HCT116 (cell line): ENCODE measurements around the gene TCEANC. TPM values are rescaled to one million over a fixed set of nuclear protein-coding genes. Genes with fewer than 3 reads are reported as not detected.

Experiments used
- ATAC-seq: fragments of 200-7000 bp; cut with Tn5 transposase; 2 replicates; pipeline ENCODE4 v1.9.1; 2020; ENCODE audit warnings: mild to moderate bottlenecking, moderate library complexity
- BruUV-seq: library from RNA; stranded (reverse); fragments of 400-500 nt; replicated peaks from 2 replicates; lab custom pipeline; 2021; lab: Mats Ljungman, UMichigan
- CTCF ChIA-PET: fragments of 300-600 bp; sonication (Branson Sonifier 250); formaldehyde crosslinking; loops from one replicate; lab custom pipeline; 2021; ENCODE audit warnings: antibody characterized with exemption; lab: Charles Lee
- POLR2A ChIA-PET: fragments of 300-600, 350-600 bp; sonication (Branson Sonifier 250); formaldehyde crosslinking; loops from one replicate; lab custom pipeline; 2021; ENCODE audit warnings: antibody characterized with exemption; lab: Charles Lee
- RAD21 ChIA-PET, 2 experiments: fragments of 300-600 bp; sonication (Branson Sonifier 250); formaldehyde crosslinking; loops; one replicate each; lab custom pipeline; 2023; ENCODE audit warnings: low total read pairs in 2 of 2; ENCODE audit not compliant: uncharacterized antibody in 2 of 2, unreplicated experiment in 2 of 2, low non-redundant PET in 1 of 2; lab: Charles Lee
- DNase-seq: peaks from one replicate; pipeline ENCODE4 v3.0.0-alpha.2; 2010; ENCODE audit warnings: low read depth, low spot score
- H2AFZ ChIP-seq: fragments of 200-600 bp; shearing (Covaris generic), sonication (generic); 2 replicates; pipeline ENCODE4 v1.6.1; 2017; ENCODE audit warnings: low read depth, mixed run types, mixed read lengths, antibody characterized with exemption, low read length; ENCODE audit not compliant: poor library complexity, severe bottlenecking
- H3K27ac ChIP-seq: 2 replicates; pipeline ENCODE4 v1.5.1; 2012; ENCODE audit warnings: low read depth, low read length
- H3K27me3 ChIP-seq: fragments of 200-600 bp; sonication (generic); 2 replicates; pipeline ENCODE4 v1.6.1; 2016; ENCODE audit warnings: mixed run types, low read length, mixed read lengths; ENCODE audit not compliant: insufficient read depth
- H3K36me3 ChIP-seq, 2 experiments: fragments of 200-500 bp in 1 of 2; fragments of 200-600 bp in 1 of 2; sonication (Bioruptor generic) in 1 of 2; sonication (generic) in 1 of 2; 2 replicates each; pipeline versions ENCODE4 v1.5.1 to v1.6.1; 2014 to 2016; ENCODE audit warnings: low read length in 2 of 2, inconsistent platforms in 1 of 2, mixed read lengths in 1 of 2, mixed run types in 1 of 2; ENCODE audit not compliant: insufficient read depth in 2 of 2, control insufficient read depth in 1 of 2
- H3K4me1 ChIP-seq, 2 experiments: fragments of 200-600 bp in 1 of 2; sonication (generic) in 1 of 2; 2 replicates each; pipeline versions ENCODE4 v1.5.1 to v1.6.1; 2012 to 2017; ENCODE audit warnings: low read length in 2 of 2, inconsistent platforms in 1 of 2, mild to moderate bottlenecking in 1 of 2, mixed read lengths in 1 of 2, mixed run types in 1 of 2, moderate library complexity in 1 of 2; ENCODE audit not compliant: insufficient read depth in 2 of 2, control insufficient read depth in 1 of 2
- H3K4me2 ChIP-seq: fragments of 200-600 bp; sonication (generic); 2 replicates; pipeline ENCODE4 v1.6.1; 2017; ENCODE audit warnings: mixed run types, low read length, mixed read lengths
- H3K4me3 ChIP-seq, 2 experiments: fragments of 200-600 bp in 1 of 2; sonication (generic) in 1 of 2; replicated peaks in 1 of 2; 2 replicates each; pipeline ENCODE4 v1.5.1; 2011 to 2016; ENCODE audit warnings: low read length in 2 of 2, control low read depth in 1 of 2, low read depth in 1 of 2, mild to moderate bottlenecking in 1 of 2, mixed read lengths in 1 of 2, mixed run types in 1 of 2
- H3K79me2 ChIP-seq: fragments of 200-600 bp; sonication (generic); 2 replicates; pipeline ENCODE4 v1.6.1; 2017; ENCODE audit warnings: mild to moderate bottlenecking, mixed run types, low read length, moderate library complexity, mixed read lengths; ENCODE audit not compliant: insufficient read depth
- H3K9ac ChIP-seq: fragments of 200-600 bp; sonication (generic); 2 replicates; pipeline ENCODE4 v1.6.1; 2016; ENCODE audit warnings: low read length, mixed read lengths
- H3K9me2 ChIP-seq: fragments of 200-600 bp; sonication (generic), shearing (Covaris generic); 2 replicates; pipeline ENCODE4 v1.6.1; 2017; ENCODE audit warnings: mixed run types, mild to moderate bottlenecking, moderate library complexity; ENCODE audit not compliant: insufficient read depth
- H3K9me3 ChIP-seq, 2 experiments: fragments of 200-500 bp in 1 of 2; fragments of 200-600 bp in 1 of 2; sonication (Bioruptor generic) in 1 of 2; sonication (generic) in 1 of 2; 2 replicates each; pipeline ENCODE4 v1.6.1; 2014 to 2017; ENCODE audit warnings: low read length in 2 of 2, mixed read lengths in 2 of 2, inconsistent platforms in 1 of 2, low read depth in 1 of 2, mild to moderate bottlenecking in 1 of 2, mixed run types in 1 of 2, moderate library complexity in 1 of 2; ENCODE audit not compliant: control insufficient read depth in 1 of 2, insufficient read depth in 1 of 2
- H4K20me1 ChIP-seq: fragments of 200-600 bp; sonication (generic), shearing (Covaris generic); 2 replicates; pipeline ENCODE4 v1.6.1; 2017; ENCODE audit warnings: mixed run types, mild to moderate bottlenecking, moderate library complexity; ENCODE audit not compliant: insufficient read depth
- ATF3 ChIP-seq: IDR thresholded peaks from 2 replicates; pipeline ENCODE4 v1.6.1; 2012
- CBX3 ChIP-seq: IDR thresholded peaks from 2 replicates; pipeline ENCODE4 v1.6.1; 2012; ENCODE audit warnings: low read depth
- CEBPB ChIP-seq: IDR thresholded peaks from 2 replicates; pipeline ENCODE4 v1.6.1; 2012; ENCODE audit warnings: low read depth
- CTCF ChIP-seq, 3 experiments: fragments of 200-600 bp in 1 of 3; sonication (generic) in 1 of 3; IDR thresholded peaks in 2 of 3; conservative IDR thresholded peaks in 1 of 3; 2 replicates each; pipeline ENCODE4 v1.5.1; 2012 to 2017; ENCODE audit warnings: low read depth in 2 of 3, low read length in 2 of 3, antibody characterized with exemption in 1 of 3, borderline replicate concordance in 1 of 3, control low read depth in 1 of 3, mild to moderate bottlenecking in 1 of 3, mixed read lengths in 1 of 3, mixed run types in 1 of 3, moderate library complexity in 1 of 3; ENCODE audit not compliant: insufficient read depth in 1 of 3
- EGR1 ChIP-seq: IDR thresholded peaks from 2 replicates; pipeline ENCODE4 v1.6.1; 2012; ENCODE audit warnings: low read depth
- EZH2 ChIP-seq: fragments of 200-600 bp; sonication (generic); IDR thresholded peaks from 2 replicates; pipeline ENCODE4 v1.6.1; 2017; ENCODE audit warnings: antibody characterized with exemption, mixed run types
- EZH2phosphoT487 ChIP-seq: fragments of 200-600 bp; IDR thresholded peaks from 2 replicates; pipeline ENCODE4 v1.6.1; 2018; ENCODE audit warnings: antibody characterized with exemption, borderline replicate concordance
- JUND ChIP-seq: IDR thresholded peaks from 2 replicates; pipeline ENCODE4 v1.6.1; 2012
- POLR2AphosphoS5 ChIP-seq: IDR thresholded peaks from 2 replicates; pipeline ENCODE4 v1.6.1; 2011; ENCODE audit warnings: mild to moderate bottlenecking, low read depth, low read length, moderate library complexity
- RAD21 ChIP-seq: IDR thresholded peaks from 2 replicates; pipeline ENCODE4 v1.6.1; 2012; ENCODE audit warnings: low read depth, mild to moderate bottlenecking
- REST ChIP-seq: IDR thresholded peaks from 2 replicates; pipeline ENCODE4 v1.6.1; 2012; ENCODE audit warnings: low read depth
- SIN3A ChIP-seq: IDR thresholded peaks from 2 replicates; pipeline ENCODE4 v1.6.1; 2012; ENCODE audit warnings: low read depth
- SP1 ChIP-seq: IDR thresholded peaks from 2 replicates; pipeline ENCODE4 v1.6.1; 2012; ENCODE audit warnings: low read depth
- TCF7L2 ChIP-seq: IDR thresholded peaks from 2 replicates; pipeline ENCODE4 v1.7.0; 2011; ENCODE audit warnings: borderline replicate concordance, inconsistent platforms; ENCODE audit not compliant: insufficient read depth, insufficient read length; ENCODE audit errors: extremely low read depth
- YY1 ChIP-seq: IDR thresholded peaks from 2 replicates; pipeline ENCODE4 v1.6.1; 2011; ENCODE audit warnings: low read length, low read depth, moderate library complexity, mild to moderate bottlenecking; ENCODE audit not compliant: insufficient replicate concordance; ENCODE audit errors: extremely low read depth
- ZBTB33 ChIP-seq: IDR thresholded peaks from 2 replicates; pipeline ENCODE4 v1.6.1; 2011; ENCODE audit warnings: mild to moderate bottlenecking, low read length, moderate library complexity; ENCODE audit not compliant: insufficient replicate concordance; ENCODE audit errors: extremely low read depth
- intact Hi-C: fragments of 100-400 bp; cut with micrococcal nuclease; formaldehyde crosslinking; loops from 2 replicates; pipeline ENCODE4 v1.10.0; 2022
- total RNA-seq: library from RNA; stranded (reverse); gene quantifications from one replicate; pipeline ENCODE4 v1.2.1, GENCODE V29; 2021; ENCODE audit not compliant: unreplicated experiment

The TCEANC gene
- total RNA-seq, 1 experiment from 2014 or later = 1.2 TPM

GRCh38 chrX:13654116-13654515 is 1.2 kb downstream of the TCEANC start (continued):
- no peak for TF ChIP-seq CTCF (IDR thresholded peaks at IDR 0.05 in 2 of 3, conservative IDR thresholded peaks at IDR 0.05 in 1 of 3; ENCODE audit: borderline replicate concordance in 1 of 3, insufficient read depth in 1 of 3, low read depth in 2 of 3, low read length in 2 of 3)
- TF ChIP-seq ATF3 = no peak
- TF ChIP-seq CBX3 = no peak
- no peak for TF ChIP-seq SP1
- TF ChIP-seq, all 23 proteins: peak for 0

DNA sequence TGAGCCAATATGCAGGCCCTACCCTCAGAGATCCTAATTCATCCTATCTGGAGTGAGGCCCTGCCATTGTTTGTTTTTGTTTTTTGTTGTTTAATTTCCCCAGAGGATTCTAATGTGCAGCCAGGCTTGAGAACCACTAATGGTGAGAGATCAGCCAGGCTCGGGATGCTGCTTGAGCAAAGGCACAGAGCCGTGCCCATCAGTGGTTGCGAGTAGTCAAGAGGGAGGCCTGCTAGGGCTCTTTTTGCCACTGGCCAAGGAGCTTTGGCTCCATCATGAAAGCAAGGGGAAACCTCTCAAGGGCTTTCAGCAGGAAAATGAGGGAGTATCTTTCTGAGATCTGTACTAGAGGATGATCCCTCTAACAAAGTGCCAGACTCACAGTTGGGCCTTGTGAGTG is 2.7 kb downstream of the TCEANC start:
- Histone ChIP-seq H3K36me3 (no peaks in the 10 kb centered on the region), H3K27me3 (no peaks in the 10 kb centered on the region), H3K4me2 (no peak overlapping the region), H3K79me2 (no peaks in the 10 kb centered on the region), H4K20me1 (no peaks in the 10 kb centered on the region), H3K4me1 (peaks cover 10 to 18% of the 10 kb centered on the region in 2 experiments), H3K27ac (no peak overlapping the region), H3K9me3 (no peaks in the 10 kb centered on the region), H3K9ac (no peak overlapping the region), H3K9me2 (no peaks in the 10 kb centered on the region), H2AFZ (no peak overlapping the region), H3K4me3 (no peak overlapping the region)
- POLR2A ChIA-PET = no interaction called here
- CTCF ChIA-PET = no interaction called here
- RAD21 ChIA-PET = no interaction called here
- BruUV-seq = no TSS peak
- no peak for DNase-seq
- no peak for ATAC-seq
- intact Hi-C loops = no loop called here
- no peak for TF ChIP-seq ZBTB33
- no peak for TF ChIP-seq CEBPB
- no peak for TF ChIP-seq POLR2AphosphoS5
- TF ChIP-seq SP1 = no peak
- TF ChIP-seq RAD21 = no peak
- no peak for TF ChIP-seq EZH2phosphoT487
- no peak for TF ChIP-seq REST
- no peak for TF ChIP-seq TCF7L2
- TF ChIP-seq YY1 = no peak
- TF ChIP-seq SIN3A = no peak
- TF ChIP-seq EGR1 = no peak
- no peak for TF ChIP-seq EZH2
- TF ChIP-seq JUND = no peak
